Measurements from ENCODE around the gene SPATA18.

- TF ChIP-seq POLR2AphosphoS5 (IDR thresholded peaks at IDR 0.05), result no peak
- no peak for TF ChIP-seq CTCF (IDR thresholded peaks at IDR 0.05; ENCODE audit: poor library complexity, severe bottlenecking)
- no peak for TF ChIP-seq EP300 (conservative IDR thresholded peaks at IDR 0.05; ENCODE audit: poor library complexity, severe bottlenecking)
- TF ChIP-seq REST (IDR thresholded peaks at IDR 0.05; ENCODE audit: borderline replicate concordance), result no peak
- no peak for TF ChIP-seq RAD21 (conservative IDR thresholded peaks at IDR 0.05)
- no peak for TF ChIP-seq EZH2 (IDR thresholded peaks at IDR 0.05; ENCODE audit: borderline replicate concordance, insufficient read depth, low read length, poor library complexity, severe bottlenecking)
- no peak for TF ChIP-seq TAF1 (IDR thresholded peaks at IDR 0.05; ENCODE audit: low read depth)
- no peak for TF ChIP-seq SMC3 (conservative IDR thresholded peaks at IDR 0.05; ENCODE audit: poor library complexity)
- TF ChIP-seq MXI1 (conservative IDR thresholded peaks at IDR 0.05; ENCODE audit: poor library complexity, severe bottlenecking), result no peak
These were observed 25.6 kb downstream of the SPATA18 start for GRCh38 chr4:52076731-52077130.

Data from neural cell (in vitro differentiated cells).